K562 (cell line): Measurements from ENCODE around the gene SLC2A4. TPM values are rescaled to one million over a fixed set of nuclear protein-coding genes. Genes with fewer than 3 reads are reported as not detected.

Experiments
- ATAC-seq: fragments of 200-7000 bp; cut with Tn5 transposase; 3 replicates; pipeline ENCODE4 v1.9.1; 2020; ENCODE audit warnings: moderate library complexity
- BruUV-seq: library from RNA; stranded (reverse); fragments of 400-500 nt; replicated peaks from 2 replicates; lab custom pipeline; 2021; lab: Mats Ljungman, UMichigan
- CTCF ChIA-PET: fragments of 300-600 bp; formaldehyde crosslinking; extraction: SDS; loops from one replicate; lab custom pipeline; 2021; ENCODE audit warnings: low intra/inter-chr PET ratio; lab: Yijun Ruan, JAX
- POLR2A ChIA-PET: fragments of 300-600, 350-650 bp; sonication (Branson Sonifier 250); formaldehyde crosslinking; extraction: SDS; loops from one replicate; lab custom pipeline; 2021; ENCODE audit warnings: antibody characterized with exemption, inconsistent platforms; lab: Yijun Ruan, JAX
- DNase-seq, 4 experiments: peaks; one replicate each; pipeline versions ENCODE4 v3.0.0 to v3.0.0-alpha.2; 2011 to 2018; ENCODE audit warnings: low spot score in 3 of 4, mixed read lengths in 3 of 4; ENCODE audit errors: extremely low read depth in 1 of 4
- FAIRE-seq: peaks from 2 replicates; lab custom pipeline; 2011; peaks lifted over from hg19 to GRCh38; lab: Jason Lieb, UNC
- H2AFZ ChIP-seq: 2 replicates; pipeline ENCODE4 v1.6.0; 2011; ENCODE audit warnings: low read depth, low read length, control low read depth, inconsistent platforms
- H3K27ac ChIP-seq: fragments of 200-600 bp; 3 replicates; pipeline ENCODE4 v1.8.0; 2011; ENCODE audit warnings: low read depth, mild to moderate bottlenecking, control low read depth, inconsistent platforms, low read length, moderate library complexity, mixed read lengths; ENCODE audit errors: extremely low read depth
- H3K27me3 ChIP-seq, 2 experiments: fragments of 300-600 bp in 1 of 2; 2 replicates in 1 of 2; 3 replicates in 1 of 2; pipeline versions ENCODE4 v1.6.0 to v1.8.0; 2011; ENCODE audit warnings: inconsistent platforms in 2 of 2, low read length in 2 of 2, mild to moderate bottlenecking in 1 of 2, mixed read lengths in 1 of 2, moderate library complexity in 1 of 2; ENCODE audit not compliant: control insufficient read depth in 2 of 2, insufficient read depth in 2 of 2
- H3K36me3 ChIP-seq: fragments of 300-600 bp; 3 replicates; pipeline ENCODE4 v1.8.0; 2011; ENCODE audit warnings: mild to moderate bottlenecking, low read length, inconsistent platforms; ENCODE audit not compliant: control insufficient read depth, insufficient read depth
- H3K4me1 ChIP-seq, 2 experiments: fragments of 200-600 bp in 1 of 2; replicated peaks in 1 of 2; 2 replicates in 1 of 2; 3 replicates in 1 of 2; pipeline versions ENCODE4 v1.5.1 to v1.8.0; 2011; ENCODE audit warnings: inconsistent platforms in 2 of 2, low read length in 2 of 2, mild to moderate bottlenecking in 1 of 2, mixed read lengths in 1 of 2, moderate library complexity in 1 of 2; ENCODE audit not compliant: control insufficient read depth in 2 of 2, insufficient read depth in 2 of 2
- H3K4me2 ChIP-seq: 2 replicates; pipeline ENCODE4 v1.6.1; 2011; ENCODE audit warnings: low read length, control low read depth, inconsistent platforms, mixed read lengths; ENCODE audit not compliant: insufficient read depth
- H3K4me3 ChIP-seq: fragments of 200-600 bp; sonication (generic), shearing (Covaris generic); 2 replicates; pipeline ENCODE4 v1.5.1; 2016; ENCODE audit warnings: control low read depth, inconsistent platforms
- H3K79me2 ChIP-seq: fragments of 200-600 bp; 3 replicates; pipeline ENCODE4 v1.8.0; 2011; ENCODE audit warnings: low read length, inconsistent platforms; ENCODE audit not compliant: control insufficient read depth, insufficient read depth
- H3K9ac ChIP-seq, 2 experiments: 2 replicates each; pipeline versions ENCODE4 v1.6.0 to v1.6.1; 2011; ENCODE audit warnings: low read depth in 2 of 2, low read length in 2 of 2, control low read depth in 1 of 2, inconsistent platforms in 1 of 2, mild to moderate bottlenecking in 1 of 2, mixed read lengths in 1 of 2; ENCODE audit not compliant: insufficient read depth in 1 of 2
- H3K9me1 ChIP-seq: one replicate; pipeline ENCODE4 v1.6.0; 2011; ENCODE audit warnings: inconsistent platforms, mild to moderate bottlenecking, low read length, moderate library complexity; ENCODE audit not compliant: control insufficient read depth, insufficient read depth
- H3K9me3 ChIP-seq: replicated peaks from 2 replicates; pipeline ENCODE4 v1.5.1; 2011; ENCODE audit warnings: low read depth, low read length, inconsistent platforms; ENCODE audit not compliant: control insufficient read depth, insufficient read depth
- H4K20me1 ChIP-seq: replicated peaks from 2 replicates; pipeline ENCODE4 v1.6.1; 2011; ENCODE audit warnings: low read length, inconsistent platforms, mixed read lengths; ENCODE audit not compliant: control insufficient read depth, insufficient read depth
- ARHGAP35 ChIP-seq: fragments of 450-650 bp; IDR thresholded peaks from 2 replicates; pipeline ENCODE4 v1.6.1; 2018; ENCODE audit not compliant: partially characterized antibody
- ATF7 ChIP-seq: fragments of 450-650 bp; IDR thresholded peaks from 2 replicates; pipeline ENCODE4 v1.7.1; 2014; ENCODE audit warnings: mild to moderate bottlenecking, moderate library complexity
- CHD1 ChIP-seq: fragments of 200-600 bp; sonication (generic); IDR thresholded peaks from one replicate; pipeline ENCODE4 v1.6.1; 2012; ENCODE audit warnings: mild to moderate bottlenecking, moderate library complexity, low read length, inconsistent platforms
- ETS2 ChIP-seq: IDR thresholded peaks from 2 replicates; pipeline ENCODE4 v1.6.1; 2016; ENCODE audit warnings: borderline replicate concordance, missing genetic modification characterization, mild to moderate bottlenecking, moderate library complexity, missing compliant biosample characterization; ENCODE audit not compliant: poor library complexity, severe bottlenecking
- SMARCA5 ChIP-seq: fragments of 450-650 bp; IDR thresholded peaks from 2 replicates; pipeline ENCODE4 v1.6.1; 2016
- SMARCB1 ChIP-seq: IDR thresholded peaks from 2 replicates; pipeline ENCODE4 v1.6.1; 2011; ENCODE audit warnings: improper control_type of control experiment, low read depth; ENCODE audit not compliant: insufficient read length
- SMC3 ChIP-seq: conservative IDR thresholded peaks from 2 replicates; pipeline ENCODE4 v1.6.1; 2011; ENCODE audit warnings: low read depth, low read length, improper control_type of control experiment; ENCODE audit not compliant: insufficient read depth
- TRIM24 ChIP-seq, 2 experiments: fragments of 450-650 bp; IDR thresholded peaks; 2 replicates each; pipeline ENCODE4 v1.6.1; 2016
- XRCC5 ChIP-seq: fragments of 200-400 bp; formaldehyde crosslinking; IDR thresholded peaks from 2 replicates; pipeline ENCODE4 v1.6.1; 2017; ENCODE audit warnings: low read depth, mild to moderate bottlenecking, low read length
- YY1 ChIP-seq, 3 experiments: IDR thresholded peaks; 2 replicates each; pipeline ENCODE4 v1.6.1; 2011; ENCODE audit warnings: low read length in 2 of 3, mild to moderate bottlenecking in 2 of 3, moderate library complexity in 2 of 3, borderline replicate concordance in 1 of 3, control low read depth in 1 of 3, low read depth in 1 of 3; ENCODE audit not compliant: insufficient read depth in 3 of 3, insufficient replicate concordance in 2 of 3, control insufficient read depth in 1 of 3, insufficient read length in 1 of 3; ENCODE audit errors: extremely low read depth in 1 of 3
- ZNF444 ChIP-seq: fragments of 250-450 bp; sonication (Bioruptor Pico); IDR thresholded peaks from 2 replicates; pipeline ENCODE4 v1.4.0; 2020; ENCODE audit warnings: mild to moderate bottlenecking, moderate library complexity
- ZSCAN29 ChIP-seq: fragments of 450-650 bp; IDR thresholded peaks from 2 replicates; pipeline ENCODE4 v1.6.1; 2017
- WGBS: fragments of 100-300 bp; shearing (Covaris generic); methylation state at CpG from one replicate; pipeline ENCODE4 v1.1.6; 2016; ENCODE audit warnings: low coverage, mixed read lengths; ENCODE audit not compliant: insufficient coverage; ENCODE audit errors: missing lambda C conversion rate; 5-methylcytosine and 5-hydroxymethylcytosine counted together
- in situ Hi-C: fragments of 300-500 bp; cut with MboI; formaldehyde crosslinking; loops from 4 replicates; pipeline ENCODE4 v1.15.0; 2018; ENCODE audit warnings: inconsistent platforms, mixed read lengths
- intact Hi-C: fragments of 100-400 bp; cut with micrococcal nuclease; formaldehyde crosslinking; loops from 2 replicates; pipeline ENCODE4 v1.14.2; 2022
- polyA plus RNA-seq, 8 experiments: library from polyadenylated mRNA; depleted of rRNA in 4 of 8; stranded (reverse) in 5 of 8; unstranded in 3 of 8; fragments of >200 nt; fragmentation: Nextera tagmentation in 2 of 8; fragmentation: Illumina TruSeq in 1 of 8; extraction: Ambion mirVana in 2 of 8; extraction: Trizol in 1 of 8; gene quantifications; 2 replicates each; pipeline versions ENCODE4 v1.2.1 to v1.2.3, GENCODE V29; 2011 to 2014; ENCODE audit warnings: inconsistent platforms in 1 of 8, missing spikeins in 1 of 8
- total RNA-seq, 7 experiments: library from RNA; depleted of rRNA in 6 of 7; stranded (reverse); fragments of >200 nt in 6 of 7; fragmentation: Illumina TruSeq in 2 of 7; extraction: Trizol in 2 of 7; gene quantifications; 2 replicates each; pipeline versions ENCODE4 v1.2.1 to v1.2.3, GENCODE V29; 2011 to 2021; ENCODE audit warnings: low replicate concordance in 1 of 7
- TF ChIP-seq, protein P1 (sequence below): fragments of 450-650 bp; IDR thresholded peaks from 2 replicates; pipeline ENCODE4 v1.6.1; 2016; ENCODE audit warnings: antibody characterized with exemption

The SLC2A4 gene
- total and polyA plus RNA-seq, 9 of the 15 experiments (the other 6 are each of a cell fraction or from before 2014, with no cell fraction given), result 0.74 to 3.5 (median 1.6) TPM

DNA sequence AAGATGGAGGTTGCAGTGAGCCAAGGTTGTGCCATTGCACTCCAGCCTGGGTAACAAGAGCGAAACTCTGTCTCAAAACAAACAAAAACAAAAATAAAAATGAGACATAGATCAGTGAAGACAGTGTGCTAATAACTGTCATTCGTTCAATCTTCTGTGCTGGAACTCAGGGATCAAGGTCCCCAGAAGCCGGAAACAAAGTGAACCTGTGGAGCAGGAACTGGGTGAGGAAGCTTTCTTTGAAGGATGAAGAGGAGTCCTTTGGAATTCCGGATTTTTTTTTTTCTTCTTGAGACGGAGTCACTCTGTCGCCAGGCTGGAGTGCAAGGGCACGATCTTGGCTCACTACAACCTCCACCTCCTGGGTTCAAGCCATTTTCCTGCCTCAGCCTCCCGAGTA lies 2.1 kb upstream of the SLC2A4 start (continued):
- no peak for TF ChIP-seq ZNF444
- no peak for TF ChIP-seq SMARCA5

DNA sequence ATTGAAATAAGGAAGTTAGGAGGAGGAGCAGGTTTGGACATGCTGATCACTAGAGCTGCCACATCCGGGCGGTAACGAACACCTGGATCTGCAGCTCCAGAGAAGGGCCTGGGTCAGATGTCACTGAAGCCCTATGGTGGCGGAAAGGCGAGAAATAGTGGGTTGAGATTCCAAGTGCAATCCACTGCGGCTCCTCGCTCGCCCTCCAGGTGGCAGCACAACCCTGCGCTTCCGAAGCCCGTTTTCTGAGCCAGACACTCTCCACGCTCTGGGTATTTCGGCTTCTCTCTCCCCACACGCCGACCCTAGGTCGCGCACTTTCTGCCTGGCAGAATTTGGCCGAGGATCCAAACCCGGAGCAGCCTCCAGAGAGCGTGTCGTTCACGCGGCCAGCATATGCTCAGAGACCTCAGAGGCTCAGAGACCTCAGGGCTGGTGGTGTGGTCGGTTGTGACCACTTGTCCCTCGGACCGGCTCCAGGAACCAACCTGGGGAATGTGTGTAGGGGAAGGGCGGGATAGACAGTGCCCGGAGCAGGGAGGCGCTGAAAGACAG lies 922 bp upstream of the SLC2A4 start:
- WGBS, result 2% methylated on average over 22 of the region's 29 CpGs
- Histone ChIP-seq H3K27me3 (no peaks in the 10 kb centered on the region), H3K79me2 (no peaks in the 10 kb centered on the region; the same call in 2 of the 3 replicates), H3K9me3 (no peaks in the 10 kb centered on the region), H3K36me3 (0 out of 3 replicates have a peak, but pooled peaks cover 3% of the 10 kb centered on the region), H3K9me1 (no peaks in the 10 kb centered on the region), H3K4me2 (peak overlapping the region; percentile 84), H3K4me1 (peaks cover 15 to 41% of the 10 kb centered on the region in 2 experiments; a peak in 4 of 5 replicates), H2AFZ (peak overlapping the region; percentile 91), H4K20me1 (no peaks in the 10 kb centered on the region; the same call in 1 of the 2 replicates), H3K27ac (peak overlapping the region; percentile 74), H3K9ac (peak overlapping the region; percentile 65 to 97), H3K4me3 (peak overlapping the region; percentile 65)
- ATAC-seq, result peak; percentile 83
- FAIRE-seq, result peak; percentile 89
- CTCF ChIA-PET, result interaction anchor here (0.6 to 2.3 kb wide), 4 partner anchors 15 to 686 kb away, joined by 3 to 32 read pairs (median 11); no protein-coding TSS in a partner anchor
- in situ Hi-C loops, result loop anchor here (5.0 kb wide), 1 partner anchor 62 kb away; no protein-coding TSS in a partner anchor
- POLR2A ChIA-PET, result interaction anchor here (1.0 to 1.8 kb wide), 2 partner anchors 27 to 33 kb away, joined by 4 to 6 read pairs; no protein-coding TSS in a partner anchor
- no TSS peak for BruUV-seq
- intact Hi-C loops, result loop anchor here (1.0 to 5.0 kb wide), 3 partner anchors 16 to 64 kb away; partner anchors contain the start of gene PHF23
- DNase-seq, result peak; percentile 68 to 88 (median 74)
- TF ChIP-seq XRCC5 (peak; percentile 78; the same call in 1 of the 2 replicates), TRIM24 (IDR thresholded peaks at IDR 0.05) (no peak), ETS2 (tag) (no peak), ATF7 (peak; percentile 42), ARHGAP35 (no peak), CHD1 (peak; percentile 24), ZSCAN29 (peak; percentile 58; the same call in 1 of the 2 replicates), SMARCB1 (no peak), SMC3 (peak; percentile 88), YY1 (IDR thresholded peaks at IDR 0.05; ENCODE audit: borderline replicate concordance in 1 of 3, control insufficient read depth in 1 of 3, extremely low read depth in 1 of 3, insufficient read depth in 3 of 3, insufficient read length in 1 of 3, insufficient replicate concordance in 2 of 3, low read depth in 1 of 3, low read length in 2 of 3) (peak in 1 of 3 experiments; percentile 12)
- TF ChIP-seq, protein P1, sequence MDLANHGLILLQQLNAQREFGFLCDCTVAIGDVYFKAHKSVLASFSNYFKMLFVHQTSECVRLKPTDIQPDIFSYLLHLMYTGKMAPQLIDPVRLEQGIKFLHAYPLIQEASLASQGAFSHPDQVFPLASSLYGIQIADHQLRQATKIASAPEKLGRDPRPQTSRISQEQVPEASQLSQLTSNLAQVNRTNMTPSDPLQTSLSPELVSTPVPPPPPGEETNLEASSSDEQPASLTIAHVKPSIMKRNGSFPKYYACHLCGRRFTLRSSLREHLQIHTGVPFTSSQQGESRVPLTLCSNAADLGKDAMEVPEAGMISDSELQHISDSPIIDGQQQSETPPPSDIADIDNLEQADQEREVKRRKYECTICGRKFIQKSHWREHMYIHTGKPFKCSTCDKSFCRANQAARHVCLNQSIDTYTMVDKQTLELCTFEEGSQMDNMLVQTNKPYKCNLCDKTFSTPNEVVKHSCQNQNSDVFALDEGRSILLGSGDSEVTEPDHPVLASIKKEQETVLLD, result 0 out of 2 replicates have a peak, but pooled peaks have one; percentile 48
